Ectodermal cell (in vitro differentiated cells): ENCODE measurements around the gene NMT1.

Source experiments
- H3K27ac ChIP-seq: 2 replicates; pipeline ENCODE4 v1.7.0; 2013; ENCODE audit warnings: mild to moderate bottlenecking, low read depth, low read length; ENCODE audit not compliant: insufficient read depth, poor library complexity, severe bottlenecking
- H3K27me3 ChIP-seq: 2 replicates; pipeline ENCODE4 v1.7.0; 2013; ENCODE audit warnings: mild to moderate bottlenecking, low read length; ENCODE audit not compliant: insufficient read depth, control insufficient read depth, poor library complexity, severe bottlenecking
- H3K36me3 ChIP-seq: one replicate; pipeline ENCODE4 v1.7.0; 2013; ENCODE audit warnings: low read length; ENCODE audit not compliant: control insufficient read depth, insufficient read depth
- H3K4me1 ChIP-seq: one replicate; pipeline ENCODE4 v1.7.0; 2013; ENCODE audit warnings: low read length; ENCODE audit not compliant: control insufficient read depth, insufficient read depth
- H3K4me3 ChIP-seq: 2 replicates; pipeline ENCODE4 v1.7.0; 2013; ENCODE audit warnings: low read depth, low read length, control low read depth; ENCODE audit not compliant: insufficient read depth
- H3K9me3 ChIP-seq: 2 replicates; pipeline ENCODE4 v1.7.0; 2013; ENCODE audit warnings: mild to moderate bottlenecking, low read length, moderate library complexity; ENCODE audit not compliant: control insufficient read depth
- WGBS, 2 experiments: methylation state at CpG; one replicate each; pipeline ENCODE4 v1.1.7; 2013; ENCODE audit warnings: missing lambda C conversion rate in 2 of 2; 5-methylcytosine and 5-hydroxymethylcytosine counted together

NMT1 gene

GRCh38 chr17:45077643-45078042 lies 16.5 kb downstream of the NMT1 start:
- Histone ChIP-seq H3K27me3 (no peaks in the 10 kb centered on the region), H3K4me1 (no peaks in the 10 kb centered on the region), H3K9me3 (no peaks in the 10 kb centered on the region), H3K4me3 (no peak overlapping the region), H3K27ac (no peak overlapping the region), H3K36me3 (peaks cover 23% of the 10 kb centered on the region)
- 95 to 98% methylated on average over 3 of the region's 3 CpGs for WGBS, 2 experiments

GRCh38 chr17:45081047-45081703 lies 20.1 kb downstream of the NMT1 start:
- Histone ChIP-seq H3K4me3 (no peak overlapping the region), H3K4me1 (no peaks in the 10 kb centered on the region), H3K27me3 (no peaks in the 10 kb centered on the region), H3K36me3 (peaks cover 21% of the 10 kb centered on the region), H3K9me3 (no peaks in the 10 kb centered on the region), H3K27ac (no peak overlapping the region)
- 91 to 92% methylated on average over 6 of the region's 6 CpGs for WGBS, 2 experiments

GRCh38 chr17:45086391-45086790 lies 25.3 kb downstream of the NMT1 start:
- WGBS, 2 experiments = 95 to 97% methylated on average over 4 of the region's 4 CpGs
- Histone ChIP-seq H3K27me3 (no peaks in the 10 kb centered on the region), H3K4me3 (no peak overlapping the region), H3K36me3 (peaks cover 48% of the 10 kb centered on the region), H3K27ac (no peak overlapping the region), H3K4me1 (no peaks in the 10 kb centered on the region), H3K9me3 (no peaks in the 10 kb centered on the region)

GRCh38 chr17:45086865-45087503 lies 25.9 kb downstream of the NMT1 start:
- H3K27ac ChIP-seq = no peak overlapping the region
- no peaks in the 10 kb centered on the region for H3K4me1 ChIP-seq
- H3K27me3 ChIP-seq = no peaks in the 10 kb centered on the region
- no peaks in the 10 kb centered on the region for H3K9me3 ChIP-seq
- 92 to 96% methylated on average over 6 of the region's 6 CpGs for WGBS, 2 experiments
- peaks cover 48% of the 10 kb centered on the region for H3K36me3 ChIP-seq
- no peak overlapping the region for H3K4me3 ChIP-seq

- no peak overlapping the region for H3K4me3 ChIP-seq
- H3K27me3 ChIP-seq = no peaks in the 10 kb centered on the region
- 93 to 94% methylated on average over 3 of the region's 3 CpGs for WGBS, 2 experiments
- no peaks in the 10 kb centered on the region for H3K4me1 ChIP-seq
- H3K27ac ChIP-seq = no peak overlapping the region
- H3K36me3 ChIP-seq = peaks cover 45% of the 10 kb centered on the region
- no peaks in the 10 kb centered on the region for H3K9me3 ChIP-seq
Observed at GRCh38 chr17:45087504-45087975, 26.4 kb downstream of the NMT1 start.

GRCh38 chr17:45087978-45088377 lies 26.9 kb downstream of the NMT1 start:
- H3K36me3 ChIP-seq = peaks cover 43% of the 10 kb centered on the region
- no peak overlapping the region for H3K4me3 ChIP-seq
- H3K27ac ChIP-seq = no peak overlapping the region
- H3K4me1 ChIP-seq = no peaks in the 10 kb centered on the region
- H3K9me3 ChIP-seq = no peaks in the 10 kb centered on the region
- no peaks in the 10 kb centered on the region for H3K27me3 ChIP-seq
- 92 to 96% methylated on average over 5 of the region's 5 CpGs for WGBS, 2 experiments

GRCh38 chr17:45088741-45089140 lies 27.6 kb downstream of the NMT1 start:
- Histone ChIP-seq H3K9me3 (no peaks in the 10 kb centered on the region), H3K4me1 (no peaks in the 10 kb centered on the region), H3K36me3 (peaks cover 47% of the 10 kb centered on the region), H3K4me3 (no peak overlapping the region), H3K27ac (no peak overlapping the region), H3K27me3 (no peaks in the 10 kb centered on the region)
- 95% methylated on average over 3 of the region's 3 CpGs for WGBS, 2 experiments

- H3K27me3 ChIP-seq = no peaks in the 10 kb centered on the region
- H3K27ac ChIP-seq = no peak overlapping the region
- no peaks in the 10 kb centered on the region for H3K9me3 ChIP-seq
- 65 to 70% methylated on average over 3 of the region's 3 CpGs for WGBS, 2 experiments
- no peak overlapping the region for H3K4me3 ChIP-seq
- no peaks in the 10 kb centered on the region for H3K4me1 ChIP-seq
- H3K36me3 ChIP-seq = peaks cover 58% of the 10 kb centered on the region
Observed at GRCh38 chr17:45090711-45091110, 29.6 kb downstream of the NMT1 start.

- WGBS, 2 experiments = 94 to 96% methylated on average over 11 of the region's 11 CpGs
- no peaks in the 10 kb centered on the region for H3K4me1 ChIP-seq
- H3K27me3 ChIP-seq = no peaks in the 10 kb centered on the region
- no peak overlapping the region for H3K4me3 ChIP-seq
- H3K9me3 ChIP-seq = no peaks in the 10 kb centered on the region
- peaks cover 62% of the 10 kb centered on the region for H3K36me3 ChIP-seq
- no peak overlapping the region for H3K27ac ChIP-seq
Observed at GRCh38 chr17:45091778-45092425, 30.8 kb downstream of the NMT1 start.

- Histone ChIP-seq H3K27me3 (no peaks in the 10 kb centered on the region), H3K27ac (no peak overlapping the region), H3K9me3 (no peaks in the 10 kb centered on the region), H3K4me3 (no peak overlapping the region), H3K36me3 (peaks cover 59% of the 10 kb centered on the region), H3K4me1 (no peaks in the 10 kb centered on the region)
- 93% methylated on average over 6 of the region's 6 CpGs for WGBS, 2 experiments
Observed at GRCh38 chr17:45092911-45093430, 31.9 kb downstream of the NMT1 start.
